ENCODE measurements around the gene TMED10. TPM values are rescaled to one million over a fixed set of nuclear protein-coding genes. Genes with fewer than 3 reads are reported as not detected.

Gene TMED10
- total and polyA plus RNA-seq, 2 of the 13 experiments (the other 11 are each of a cell fraction or from before 2014, with no cell fraction given): 311 to 377 TPM

DNA sequence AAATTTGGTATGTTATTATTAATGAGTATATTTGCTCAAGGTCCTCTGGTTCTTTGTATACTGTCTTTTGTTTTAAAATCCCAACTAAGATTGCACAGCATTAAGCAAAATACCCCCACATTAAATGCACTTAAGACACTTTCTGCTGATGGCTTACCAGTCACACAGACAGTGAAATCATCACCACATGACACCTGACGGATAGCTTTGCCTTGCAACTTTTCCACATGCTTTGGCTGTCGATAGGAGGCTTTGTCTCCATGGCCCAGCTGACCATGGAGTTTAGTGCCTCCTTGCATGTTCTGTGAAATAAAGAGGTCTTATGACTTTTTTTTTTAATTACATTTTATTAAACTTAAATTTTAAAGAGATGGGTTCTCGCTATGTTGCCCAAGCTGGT, 69.2 kb downstream of the TMED10 start:
- Histone ChIP-seq H4K20me1 (ENCODE audit: insufficient read depth, low read length) (no peaks in the 10 kb centered on the region), H3K4me1 (ENCODE audit: insufficient read depth, low read length) (no peaks in the 10 kb centered on the region), H2AFZ (ENCODE audit: low read length) (no peak overlapping the region), H3K27me3 (ENCODE audit: control insufficient read depth in 1 of 2, insufficient read depth in 2 of 2, low read length in 2 of 2) (no peaks in the 10 kb centered on the region), H3K79me2 (ENCODE audit: insufficient read depth, low read length) (no peaks in the 10 kb centered on the region), H3K36me3 (replicated peaks in 1 of 2; ENCODE audit: control insufficient read depth in 1 of 2, insufficient read depth in 2 of 2, low read length in 2 of 2) (peaks cover 14 to 44% of the 10 kb centered on the region in 2 experiments), H3K4me2 (ENCODE audit: low read depth, low read length) (no peak overlapping the region), H3K4me3 (replicated peaks in 1 of 3; ENCODE audit: insufficient read depth in 1 of 3, low read depth in 2 of 3, low read length in 3 of 3) (no peak overlapping the region), H3K9ac (ENCODE audit: insufficient read depth, low read depth, low read length) (no peak overlapping the region), H3K27ac (ENCODE audit: extremely low read length, insufficient read depth, low read length) (no peak overlapping the region), H3K9me3 (ENCODE audit: low read length) (no peaks in the 10 kb centered on the region)
- ATAC-seq: no peak
- BruUV-seq (replicated peaks): no TSS peak
- ChIA-PET CTCF (ENCODE audit: low intra/inter-chr PET ratio, low total read pairs) (no interaction called here), POLR2A (no interaction called here)
- TF ChIP-seq ZNF510 (CRISPR knock-in tag; IDR thresholded peaks at IDR 0.05; ENCODE audit: low read depth): no peak
- no peak for TF ChIP-seq MYNN (CRISPR knock-in tag; IDR thresholded peaks at IDR 0.05; ENCODE audit: low read depth)
- DNase-seq (ENCODE audit: low spot score): no peak
- FAIRE-seq: no peak
- in situ Hi-C loops (cut with HindIII; ENCODE audit: extremely low pct_ligation_motif_present, low pct_unique_long_range_greater_than_20kb) (no loop called here), intact Hi-C loops (cut with micrococcal nuclease; ENCODE audit: unreplicated experiment) (no loop called here)
- WGBS (ENCODE audit: low lambda C conversion rate): 67% methylated on average over 3 of the region's 3 CpGs

GRCh38 chr14:75101491-75101890, 74.9 kb downstream of the TMED10 start:
- ATAC-seq (no peak), FAIRE-seq (no peak), DNase-seq (ENCODE audit: low spot score) (no peak)
- intact Hi-C loops (cut with micrococcal nuclease; ENCODE audit: unreplicated experiment) (no loop called here), in situ Hi-C loops (cut with HindIII; ENCODE audit: extremely low pct_ligation_motif_present, low pct_unique_long_range_greater_than_20kb) (no loop called here)
- CTCF ChIA-PET (ENCODE audit: low intra/inter-chr PET ratio, low total read pairs): no interaction called here
- Histone ChIP-seq H3K27ac (ENCODE audit: extremely low read length, insufficient read depth, low read length) (no peak overlapping the region), H3K79me2 (ENCODE audit: insufficient read depth, low read length) (no peaks in the 10 kb centered on the region), H3K4me1 (ENCODE audit: insufficient read depth, low read length) (no peaks in the 10 kb centered on the region), H3K4me2 (ENCODE audit: low read depth, low read length) (no peak overlapping the region), H2AFZ (ENCODE audit: low read length) (no peak overlapping the region), H3K9me3 (ENCODE audit: low read length) (no peaks in the 10 kb centered on the region), H3K4me3 (replicated peaks in 1 of 3; ENCODE audit: insufficient read depth in 1 of 3, low read depth in 2 of 3, low read length in 3 of 3) (no peak overlapping the region), H3K36me3 (replicated peaks in 1 of 2; ENCODE audit: control insufficient read depth in 1 of 2, insufficient read depth in 2 of 2, low read length in 2 of 2) (peaks cover 10 to 41% of the 10 kb centered on the region in 2 experiments), H3K9ac (ENCODE audit: insufficient read depth, low read depth, low read length) (no peak overlapping the region), H3K27me3 (ENCODE audit: control insufficient read depth in 1 of 2, insufficient read depth in 2 of 2, low read length in 2 of 2) (no peaks in the 10 kb centered on the region), H4K20me1 (ENCODE audit: insufficient read depth, low read length) (no peaks in the 10 kb centered on the region)
- BruUV-seq (replicated peaks): no TSS peak
- 85% methylated on average over 4 of the region's 4 CpGs for WGBS (ENCODE audit: low lambda C conversion rate)
- POLR2A ChIA-PET: no interaction called here
- no peak for TF ChIP-seq ZNF552 (CRISPR knock-in tag; IDR thresholded peaks at IDR 0.05; ENCODE audit: borderline replicate concordance)
